Inferior parietal cortex (tissue), 1 donor: ENCODE data around the gene FGD2.
"Not testable (repeated sequence)": the region's sequence is repeated elsewhere in the genome, so short reads cannot be mapped to it uniquely, and the experiment has no call there.

Source experiments
- DNase-seq: peaks from one replicate; pipeline ENCODE4 v3.0.0-alpha.2; 2016; ENCODE audit errors: extremely low spot score

The FGD2 gene

GRCh38 chr6:36990401-36990800 is 15.1 kb upstream of the FGD2 start:
- DNase-seq: not testable (repeated sequence)

GRCh38 chr6:36997811-36998722 is 7.4 kb upstream of the FGD2 start:
- no peak for DNase-seq

GRCh38 chr6:36998723-36999038 is 6.8 kb upstream of the FGD2 start:
- DNase-seq: no peak

- no peak for DNase-seq
These were observed 6.2 kb upstream of the FGD2 start for GRCh38 chr6:36999061-36999750.

GRCh38 chr6:36999751-37000125 is 5.7 kb upstream of the FGD2 start:
- no peak for DNase-seq

GRCh38 chr6:37004044-37004980 is 1.1 kb upstream of the FGD2 start:
- no peak for DNase-seq

GRCh38 chr6:37005827-37006567 is 542 bp downstream of the FGD2 start:
- no peak for DNase-seq

- DNase-seq: no peak
These were observed 1.4 kb downstream of the FGD2 start for GRCh38 chr6:37006793-37007339.

GRCh38 chr6:37007340-37008043 is 2.0 kb downstream of the FGD2 start:
- no peak for DNase-seq

GRCh38 chr6:37008484-37009465 is 3.3 kb downstream of the FGD2 start:
- DNase-seq: no peak

- DNase-seq: no peak
These were observed 5.0 kb downstream of the FGD2 start for GRCh38 chr6:37010402-37010892.

GRCh38 chr6:37011656-37012378 is 6.4 kb downstream of the FGD2 start:
- DNase-seq: no peak

- DNase-seq: no peak
These were observed 8.3 kb downstream of the FGD2 start for GRCh38 chr6:37013516-37014491.

- no peak for DNase-seq
These were observed 9.2 kb downstream of the FGD2 start for GRCh38 chr6:37014667-37015066.

GRCh38 chr6:37015532-37015931 is 10.1 kb downstream of the FGD2 start:
- DNase-seq: no peak

- no peak for DNase-seq
These were observed 11.5 kb downstream of the FGD2 start for GRCh38 chr6:37016995-37017394.

- no peak for DNase-seq
These were observed 12.2 kb downstream of the FGD2 start for GRCh38 chr6:37017606-37018197.
